HG03196 (cell line): Measurements from ENCODE around the gene IER2.
"Not testable (repeated sequence)": the region's sequence is repeated elsewhere in the genome, so short reads cannot be mapped to it uniquely, and the experiment has no call there.

Experiments
- ATAC-seq: cut with Tn5 transposase; IDR thresholded peaks from one replicate; pipeline ENCODE4 v1.9.1; 2021; ENCODE audit not compliant: unreplicated experiment

Gene IER2

GRCh38 chr19:13138171-13138915 lies 11.9 kb upstream of the IER2 start:
- no peak for ATAC-seq

GRCh38 chr19:13138916-13139198 lies 11.4 kb upstream of the IER2 start:
- ATAC-seq: no peak

GRCh38 chr19:13139633-13140311 lies 10.4 kb upstream of the IER2 start:
- no peak for ATAC-seq

- no peak for ATAC-seq
These were observed 3.2 kb upstream of the IER2 start for GRCh38 chr19:13146763-13147563.

- ATAC-seq: not testable (repeated sequence)
These were observed 1.0 kb upstream of the IER2 start for GRCh38 chr19:13149173-13149627.

- ATAC-seq: peak; percentile 0
These were observed 504 bp upstream of the IER2 start for GRCh38 chr19:13149628-13150186.

- no peak for ATAC-seq
These were observed 857 bp downstream of the IER2 start for GRCh38 chr19:13150931-13151604.

- ATAC-seq: peak; percentile 30
These were observed 1.6 kb downstream of the IER2 start for GRCh38 chr19:13151605-13152355.

GRCh38 chr19:13152356-13152973 lies 2.3 kb downstream of the IER2 start:
- ATAC-seq: peak; percentile 4

- peak; percentile 28 for ATAC-seq
These were observed 2.9 kb downstream of the IER2 start for GRCh38 chr19:13152974-13153568.

GRCh38 chr19:13153569-13154240 lies 3.5 kb downstream of the IER2 start:
- no peak for ATAC-seq

- no peak for ATAC-seq
These were observed 4.1 kb downstream of the IER2 start for GRCh38 chr19:13154241-13154778.

- ATAC-seq: no peak
These were observed 4.8 kb downstream of the IER2 start for GRCh38 chr19:13154911-13155471.

GRCh38 chr19:13155472-13156359 lies 5.5 kb downstream of the IER2 start:
- peak; percentile 18 for ATAC-seq

GRCh38 chr19:13159713-13160112 lies 9.5 kb downstream of the IER2 start:
- ATAC-seq: no peak

- no peak for ATAC-seq
These were observed 10.3 kb downstream of the IER2 start for GRCh38 chr19:13160557-13160956.
